Endodermal cell (in vitro differentiated cells): ENCODE data around the gene GLRA1. TPM values are rescaled to one million over a fixed set of nuclear protein-coding genes. Genes with fewer than 3 reads are reported as not detected.

Experiments used
- DNase-seq: peaks from one replicate; pipeline ENCODE4 v3.0.0-alpha.2; 2017
- H3K27ac ChIP-seq: 2 replicates; pipeline ENCODE4 v1.5.1; 2013; ENCODE audit warnings: mild to moderate bottlenecking, low read depth, low read length, moderate library complexity
- H3K27me3 ChIP-seq: 2 replicates; pipeline ENCODE4 v1.6.1; 2013; ENCODE audit warnings: mild to moderate bottlenecking, low read length, moderate library complexity; ENCODE audit not compliant: insufficient read depth, control insufficient read depth, poor library complexity, severe bottlenecking
- H3K36me3 ChIP-seq: 2 replicates; pipeline ENCODE4 v1.7.0; 2013; ENCODE audit warnings: mild to moderate bottlenecking, low read length, moderate library complexity; ENCODE audit not compliant: control insufficient read depth, insufficient read depth
- H3K4me1 ChIP-seq: one replicate; pipeline ENCODE4 v1.7.0; 2013; ENCODE audit warnings: low read length; ENCODE audit not compliant: control insufficient read depth, insufficient read depth
- H3K4me3 ChIP-seq: 2 replicates; pipeline ENCODE4 v1.5.1; 2013; ENCODE audit warnings: mild to moderate bottlenecking, low read length, moderate library complexity
- H3K9ac ChIP-seq: 2 replicates; pipeline ENCODE4 v1.6.1; 2013; ENCODE audit warnings: mild to moderate bottlenecking, low read length, moderate library complexity; ENCODE audit not compliant: poor library complexity, severe bottlenecking; ENCODE audit errors: extremely low read depth
- H3K9me3 ChIP-seq: 2 replicates; pipeline ENCODE4 v1.6.1; 2013; ENCODE audit warnings: mild to moderate bottlenecking, low read length, moderate library complexity; ENCODE audit not compliant: control insufficient read depth
- H3K27ac Mint-ChIP-seq: 2 replicates; pipeline ENCODE4 v1.8.0; 2020; ENCODE audit warnings: mixed read lengths
- H3K27me3 Mint-ChIP-seq: 2 replicates; pipeline ENCODE4 v1.8.0; 2021; ENCODE audit warnings: mild to moderate bottlenecking, mixed read lengths; ENCODE audit not compliant: insufficient read depth
- H3K36me3 Mint-ChIP-seq: 2 replicates; pipeline ENCODE4 v1.8.0; 2020; ENCODE audit warnings: low read depth, mixed read lengths
- H3K4me1 Mint-ChIP-seq: 2 replicates; pipeline ENCODE4 v1.8.0; 2020; ENCODE audit warnings: mixed read lengths
- H3K4me3 Mint-ChIP-seq: 2 replicates; pipeline ENCODE4 v1.8.0; 2020; ENCODE audit warnings: mild to moderate bottlenecking, moderate library complexity, mixed read lengths
- H3K9me3 Mint-ChIP-seq: 2 replicates; pipeline ENCODE4 v1.8.0; 2020; ENCODE audit warnings: mild to moderate bottlenecking, mixed read lengths
- CTCF ChIP-seq: fragments of 200-600 bp; sonication (generic); conservative IDR thresholded peaks from 2 replicates; pipeline ENCODE4 v1.5.0; 2021; ENCODE audit warnings: antibody characterized with exemption, mild to moderate bottlenecking
- WGBS, 2 experiments: methylation state at CpG; one replicate each; pipeline versions ENCODE4 v1.1.5 to v1.1.7; 2013; ENCODE audit warnings: missing lambda C conversion rate in 2 of 2, mixed read lengths in 1 of 2; ENCODE audit not compliant: insufficient coverage in 1 of 2, insufficient read length in 1 of 2; 5-methylcytosine and 5-hydroxymethylcytosine counted together
- total RNA-seq, 2 donors: library from RNA; stranded (reverse); fragmentation: NEBNext Ultra II Directional in 1 of 2; extraction: Animal tissue kit (Norgen Biotek cat#: 25700) in 1 of 2; gene quantifications; 2 replicates in 1 of 2; 3 replicates in 1 of 2; pipeline ENCODE4 v1.2.1, GENCODE V29; 2021

The GLRA1 gene
- total RNA-seq, 2 donors from 2014 or later = not detected

GRCh38 chr5:151805414-151806223, 119.0 kb downstream of the GLRA1 start:
- Histone ChIP-seq H3K4me1 (no peaks in the 10 kb centered on the region), H3K27ac (no peak overlapping the region), H3K9me3 (peaks cover 8% of the 10 kb centered on the region), H3K27me3 (no peaks in the 10 kb centered on the region), H3K36me3 (peaks cover 98% of the 10 kb centered on the region), H3K4me3 (no peak overlapping the region), H3K9ac (no peak overlapping the region)
- no peak for DNase-seq
- 95 to 100% methylated on average over 1 to 3 of the region's 3 CpGs for WGBS, 2 experiments
- H3K27me3 Mint-ChIP-seq = no peaks in the 10 kb centered on the region
- TF ChIP-seq CTCF = no peak
- H3K9me3 Mint-ChIP-seq = no peaks in the 10 kb centered on the region
- peaks cover 85% of the 10 kb centered on the region for H3K36me3 Mint-ChIP-seq
- H3K27ac Mint-ChIP-seq = no peak overlapping the region
- H3K4me3 Mint-ChIP-seq = no peak overlapping the region
- no peaks in the 10 kb centered on the region for H3K4me1 Mint-ChIP-seq

- no peak overlapping the region for H3K4me3 ChIP-seq
- H3K9me3 ChIP-seq = no peaks in the 10 kb centered on the region
- Mint-ChIP-seq H3K4me1 (no peaks in the 10 kb centered on the region), H3K4me3 (no peak overlapping the region), H3K27ac (no peak overlapping the region), H3K36me3 (peaks cover 81% of the 10 kb centered on the region), H3K27me3 (no peaks in the 10 kb centered on the region), H3K9me3 (no peaks in the 10 kb centered on the region)
- DNase-seq = no peak
- H3K9ac ChIP-seq = no peak overlapping the region
- H3K27me3 ChIP-seq = no peaks in the 10 kb centered on the region
- H3K36me3 ChIP-seq = peaks cover 96% of the 10 kb centered on the region
- WGBS, 2 experiments = 96 to 100% methylated on average over 2 of the region's 2 CpGs
- H3K4me1 ChIP-seq = no peaks in the 10 kb centered on the region
- H3K27ac ChIP-seq = no peak overlapping the region
- no peak for TF ChIP-seq CTCF
These were observed 124.1 kb downstream of the GLRA1 start for GRCh38 chr5:151800532-151800931.

GRCh38 chr5:151799407-151799806, 125.2 kb downstream of the GLRA1 start:
- Histone ChIP-seq H3K4me1 (no peaks in the 10 kb centered on the region), H3K36me3 (peaks cover 96% of the 10 kb centered on the region), H3K27ac (no peak overlapping the region), H3K4me3 (no peak overlapping the region), H3K9me3 (no peaks in the 10 kb centered on the region), H3K27me3 (no peaks in the 10 kb centered on the region), H3K9ac (no peak overlapping the region)
- WGBS, 2 experiments = 98% methylated on average over 3 of the region's 3 CpGs; no CpG with 5 or more reads in 1 of the 2 experiments
- Mint-ChIP-seq H3K27ac (no peak overlapping the region), H3K36me3 (peaks cover 79% of the 10 kb centered on the region), H3K4me3 (no peak overlapping the region), H3K4me1 (no peaks in the 10 kb centered on the region), H3K9me3 (no peaks in the 10 kb centered on the region), H3K27me3 (no peaks in the 10 kb centered on the region)
- no peak for DNase-seq
- no peak for TF ChIP-seq CTCF
